Measurements from ENCODE around the gene PDHX.
"Not testable (repeated sequence)": the region's sequence is repeated elsewhere in the genome, so short reads cannot be mapped to it uniquely, and the experiment has no call there.

Gene PDHX

DNA sequence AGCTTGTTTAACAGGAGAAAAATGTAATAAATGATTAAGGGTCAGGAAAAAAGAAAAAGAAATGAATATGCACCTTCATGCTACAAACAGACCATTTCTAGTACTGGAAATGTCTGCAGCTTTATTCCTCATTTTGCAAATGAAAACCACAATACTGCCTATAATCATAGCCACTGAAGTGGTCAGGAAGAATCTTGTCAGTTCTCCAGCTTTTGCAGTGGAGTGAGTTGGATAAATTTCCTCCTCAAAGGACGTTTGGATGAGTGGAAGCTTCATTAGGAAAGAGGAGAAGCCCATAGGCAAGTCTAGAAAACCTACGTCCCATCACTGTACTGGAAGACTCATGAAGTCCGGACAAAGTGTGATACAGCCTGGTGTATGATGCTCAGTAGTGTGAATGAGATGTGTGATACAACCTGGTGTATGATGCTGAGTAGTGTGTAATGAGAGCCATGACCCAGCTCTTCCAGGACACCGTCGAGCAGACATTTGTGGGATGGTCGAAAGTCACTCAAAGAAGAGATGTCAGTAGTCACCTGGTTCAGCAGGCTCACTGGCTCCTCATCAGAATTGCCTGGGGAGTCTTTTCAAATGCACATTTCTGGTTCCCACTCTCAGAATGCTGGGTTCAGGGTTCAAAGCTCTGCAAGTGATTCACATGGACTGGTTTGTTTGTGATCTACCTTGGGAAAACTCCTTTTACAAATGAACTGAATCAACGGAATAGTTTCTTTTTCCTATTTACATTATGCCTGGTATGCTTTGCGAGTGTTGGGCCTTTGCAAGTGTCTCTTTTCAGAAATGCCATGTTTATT, 101.3 kb downstream of the PDHX start:
- no peak for DNase-seq (ENCODE audit: low read depth)

DNA sequence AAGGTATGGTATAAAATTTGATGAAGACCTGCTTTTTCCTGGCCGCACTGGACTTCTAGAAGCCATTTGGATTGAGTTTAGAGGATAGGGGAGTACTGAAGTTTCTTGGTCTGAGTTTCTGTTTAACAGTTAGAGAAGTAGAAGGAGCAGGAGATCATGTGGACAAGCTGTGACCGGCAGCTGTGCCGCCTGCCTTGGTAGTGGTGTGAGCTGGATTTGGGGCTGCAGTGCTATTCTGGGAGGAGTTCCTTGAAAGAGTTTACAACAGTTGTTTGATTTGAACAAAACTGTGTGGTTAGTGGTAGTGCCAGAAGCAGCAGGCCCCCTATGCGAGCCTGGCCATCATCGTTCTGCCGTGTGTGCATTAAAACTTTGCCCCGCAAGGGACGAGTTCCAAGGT, 105.2 kb downstream of the PDHX start:
- no peak for DNase-seq (ENCODE audit: low read depth)

DNA sequence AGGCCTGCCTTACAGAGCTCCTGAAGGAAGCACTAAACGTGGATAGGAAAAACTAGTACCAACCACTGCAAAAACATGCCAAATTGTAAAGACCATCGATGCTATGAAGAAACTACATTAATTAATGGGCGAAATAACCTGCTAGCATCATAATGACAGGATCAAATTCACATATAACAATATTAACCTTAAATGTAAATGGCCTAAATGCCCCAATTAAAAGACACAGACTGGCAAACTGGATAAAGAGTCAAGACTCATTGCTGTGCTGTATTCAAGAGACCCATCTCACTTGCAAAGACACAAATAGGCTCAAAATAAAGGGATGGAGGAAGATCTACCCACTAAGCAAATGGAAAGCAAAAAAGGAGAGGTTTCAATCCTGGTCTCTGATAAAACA, 107.5 kb downstream of the PDHX start:
- DNase-seq (ENCODE audit: low read depth): not testable (repeated sequence)

DNA sequence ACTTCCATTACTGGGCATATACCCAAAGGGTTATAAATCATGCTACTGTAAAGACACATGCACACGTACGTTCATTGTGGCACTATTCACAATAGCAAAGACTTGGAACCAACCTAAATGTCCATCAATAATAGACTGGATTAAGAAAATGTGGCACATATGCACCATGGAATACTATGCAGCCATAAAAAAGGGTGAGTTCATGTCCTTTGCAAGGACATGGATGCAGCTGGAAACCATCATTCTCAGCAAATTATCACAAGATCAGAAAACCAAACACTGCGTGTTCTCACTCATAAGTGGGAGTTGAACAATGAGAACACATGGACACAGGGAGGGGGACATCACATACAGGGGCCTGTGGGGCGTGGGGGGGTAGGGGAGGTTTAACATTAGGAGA, 111.6 kb downstream of the PDHX start:
- not testable (repeated sequence) for DNase-seq (ENCODE audit: low read depth)

DNA sequence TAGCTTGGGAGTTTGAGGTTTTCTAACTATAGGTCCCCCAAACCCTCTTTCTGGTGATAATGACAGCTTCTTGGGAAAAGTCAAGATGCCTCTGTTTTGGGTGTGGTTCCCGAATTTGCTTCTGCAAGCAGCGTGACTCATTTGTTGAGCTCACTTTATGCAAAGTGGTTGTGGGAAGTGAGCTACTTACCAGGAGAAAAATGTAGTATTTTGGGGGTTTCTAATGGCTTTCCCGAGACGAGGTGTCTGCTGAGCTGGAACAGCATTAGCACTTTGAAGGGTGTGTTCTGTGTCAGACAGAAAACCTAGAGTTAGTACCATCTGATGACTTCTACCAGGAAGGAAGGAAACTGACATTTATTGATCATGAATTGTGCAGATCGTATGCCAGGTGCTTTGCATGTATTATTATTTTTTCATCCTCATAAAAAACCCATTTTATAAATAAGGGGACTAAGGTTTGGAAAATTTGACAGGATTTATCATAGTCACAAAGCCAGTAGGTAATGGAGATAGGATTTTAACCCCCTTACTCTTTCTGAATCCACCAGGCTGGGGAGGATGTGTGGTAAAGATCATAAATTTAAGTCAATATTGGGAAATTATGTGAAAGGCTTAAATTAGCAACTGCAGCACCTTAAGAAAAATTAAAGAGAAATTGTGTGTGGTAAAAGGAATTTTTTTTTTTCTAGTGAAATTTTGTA, 113.7 kb downstream of the PDHX start:
- peak; percentile 37 for DNase-seq (ENCODE audit: low read depth)

DNA sequence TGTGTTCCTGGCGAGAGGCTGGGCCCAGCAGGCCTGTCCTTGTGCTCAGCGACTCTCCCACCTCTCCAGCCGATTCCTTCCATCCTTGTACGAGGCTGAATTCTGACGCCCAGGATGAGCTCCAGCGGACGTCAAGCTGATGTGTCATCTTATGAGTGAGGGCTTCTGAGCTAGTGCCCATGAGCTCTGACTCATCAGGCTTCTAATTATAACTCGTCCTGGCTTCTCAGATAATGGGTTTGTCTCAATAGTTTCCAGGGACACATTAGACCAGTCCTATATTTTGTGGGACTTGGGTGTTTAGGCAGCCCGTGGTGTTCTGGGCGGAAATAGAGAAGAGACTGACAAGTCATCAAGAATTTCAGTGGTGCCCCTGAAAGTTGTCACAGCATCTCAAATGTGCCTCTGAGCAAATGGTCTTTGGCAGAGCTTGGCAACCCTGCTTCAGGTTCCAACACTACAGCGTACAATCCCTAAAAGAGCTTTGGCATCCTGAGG, 114.3 kb downstream of the PDHX start:
- peak; percentile 90 for DNase-seq (ENCODE audit: low read depth)

DNA sequence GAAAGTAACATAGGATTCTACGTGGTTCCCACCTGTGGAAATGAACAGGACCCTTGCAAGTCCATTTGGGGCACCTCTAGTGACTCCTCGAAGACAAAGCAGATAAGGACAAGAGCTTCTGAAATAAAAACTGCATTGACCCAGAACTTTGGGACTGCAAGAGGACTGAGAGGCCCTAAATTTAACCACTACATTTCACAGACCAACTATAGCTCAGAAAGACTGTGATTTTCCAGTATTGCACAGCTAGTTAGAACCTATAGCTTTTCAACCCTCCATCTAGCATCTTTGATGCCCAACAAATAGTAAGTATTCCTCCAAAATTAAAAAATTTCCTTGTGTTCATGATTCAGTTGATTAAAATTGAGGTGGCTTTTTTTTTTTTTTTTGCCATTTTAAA, 114.9 kb downstream of the PDHX start:
- no peak for DNase-seq (ENCODE audit: low read depth)

DNA sequence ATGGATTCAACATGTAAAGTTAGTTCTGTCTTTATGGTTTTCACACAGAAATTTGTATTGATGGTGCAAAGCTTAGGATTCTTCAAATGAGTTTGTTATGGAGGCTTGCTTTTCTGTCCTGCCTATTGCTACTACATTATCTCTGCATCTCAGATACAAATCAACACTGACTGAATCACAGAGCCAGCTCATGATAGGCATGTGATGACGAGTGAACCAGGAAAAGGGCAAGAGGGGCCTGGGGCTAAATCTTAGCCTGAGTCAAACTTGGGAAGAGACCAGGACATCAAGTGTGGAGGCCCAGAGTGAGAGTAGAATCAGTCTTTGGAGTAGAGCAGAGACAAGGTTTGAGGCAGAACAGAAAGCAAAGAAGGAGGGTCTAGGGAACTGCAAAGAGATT, 115.4 kb downstream of the PDHX start:
- DNase-seq (ENCODE audit: low read depth): no peak

DNA sequence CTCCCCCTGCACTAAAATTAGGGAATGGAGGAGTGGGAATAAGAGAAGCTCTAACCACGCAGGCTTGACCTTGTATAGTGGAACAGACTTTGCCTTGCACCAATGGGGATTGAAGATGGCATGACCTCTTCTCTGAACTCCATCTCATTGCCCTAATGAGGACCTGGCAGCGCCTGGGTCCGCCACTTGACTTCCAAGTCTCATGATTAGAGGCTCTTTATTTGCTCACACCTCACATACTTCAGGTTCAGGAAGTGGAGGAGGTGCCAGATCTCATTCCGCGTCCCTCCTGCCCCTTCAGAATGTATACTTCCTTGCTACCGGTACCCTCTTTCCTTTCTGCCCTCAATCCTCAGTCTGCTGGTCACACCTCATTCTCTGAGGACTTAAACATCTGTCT, 116.6 kb downstream of the PDHX start:
- DNase-seq (ENCODE audit: low read depth): no peak

DNA sequence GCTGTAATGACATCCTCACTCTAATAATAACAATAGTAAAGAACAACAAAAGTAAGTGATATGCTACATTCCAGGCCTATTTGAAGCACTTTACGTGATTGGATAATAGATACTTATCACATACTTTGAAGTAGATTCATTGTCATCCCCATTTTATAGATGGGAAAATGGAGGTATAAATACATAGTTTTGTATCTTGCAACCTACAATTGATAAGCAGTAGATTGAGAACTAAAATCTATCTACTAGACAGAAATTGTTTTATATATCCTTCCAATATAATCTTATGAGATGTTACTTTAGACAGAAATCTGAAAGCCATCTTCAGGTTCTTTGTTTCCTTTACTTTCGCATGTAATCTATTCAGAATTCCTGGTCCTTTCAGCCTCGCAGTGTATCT, 118.0 kb downstream of the PDHX start:
- DNase-seq (ENCODE audit: low read depth): no peak

DNA sequence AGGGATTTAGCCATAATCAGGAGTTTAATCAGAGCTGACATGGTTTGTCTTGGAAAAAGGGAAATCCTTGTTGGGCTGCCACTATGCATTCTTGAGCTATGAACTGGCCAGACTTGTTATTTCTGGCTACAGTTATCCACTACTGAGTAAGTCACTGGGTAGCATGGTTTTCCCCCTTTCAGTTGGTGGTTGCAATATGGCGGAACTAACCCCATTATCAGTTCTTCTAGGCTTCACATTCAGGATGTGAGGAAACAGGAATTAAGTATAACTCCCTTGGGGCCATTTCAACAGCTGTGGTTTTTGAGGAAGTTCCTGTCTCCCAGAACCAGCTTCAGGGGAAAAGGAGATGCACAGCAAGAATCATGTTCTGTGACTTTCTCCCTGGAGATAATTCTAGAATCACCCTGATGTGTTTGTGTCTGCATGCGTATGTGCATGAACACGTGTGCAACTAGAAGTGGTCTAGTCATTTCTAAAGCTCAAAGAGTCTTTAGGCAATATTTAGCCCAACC, 119.5 kb downstream of the PDHX start:
- peak; percentile 96 for DNase-seq (ENCODE audit: low read depth)

DNA sequence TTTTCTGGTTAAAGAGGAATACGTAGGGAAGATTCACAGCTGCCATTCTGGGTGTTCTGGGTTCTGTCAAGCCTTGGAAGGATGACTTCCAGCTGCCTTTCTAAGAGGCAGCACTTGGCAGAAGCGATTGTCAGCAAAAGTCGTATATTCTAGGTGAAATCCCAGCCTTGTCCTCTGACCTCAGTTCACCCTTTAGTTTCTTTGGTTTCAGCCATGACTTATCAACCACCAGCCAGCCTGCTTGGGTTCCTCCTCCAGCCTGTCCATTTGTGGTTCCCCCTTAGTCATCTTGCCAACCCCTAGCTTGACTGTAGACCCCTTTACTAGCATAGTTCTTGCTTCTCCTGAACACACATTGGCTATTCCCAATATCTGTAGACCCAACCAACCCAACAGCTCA, 120.2 kb downstream of the PDHX start:
- DNase-seq (ENCODE audit: low read depth): peak; percentile 76

DNA sequence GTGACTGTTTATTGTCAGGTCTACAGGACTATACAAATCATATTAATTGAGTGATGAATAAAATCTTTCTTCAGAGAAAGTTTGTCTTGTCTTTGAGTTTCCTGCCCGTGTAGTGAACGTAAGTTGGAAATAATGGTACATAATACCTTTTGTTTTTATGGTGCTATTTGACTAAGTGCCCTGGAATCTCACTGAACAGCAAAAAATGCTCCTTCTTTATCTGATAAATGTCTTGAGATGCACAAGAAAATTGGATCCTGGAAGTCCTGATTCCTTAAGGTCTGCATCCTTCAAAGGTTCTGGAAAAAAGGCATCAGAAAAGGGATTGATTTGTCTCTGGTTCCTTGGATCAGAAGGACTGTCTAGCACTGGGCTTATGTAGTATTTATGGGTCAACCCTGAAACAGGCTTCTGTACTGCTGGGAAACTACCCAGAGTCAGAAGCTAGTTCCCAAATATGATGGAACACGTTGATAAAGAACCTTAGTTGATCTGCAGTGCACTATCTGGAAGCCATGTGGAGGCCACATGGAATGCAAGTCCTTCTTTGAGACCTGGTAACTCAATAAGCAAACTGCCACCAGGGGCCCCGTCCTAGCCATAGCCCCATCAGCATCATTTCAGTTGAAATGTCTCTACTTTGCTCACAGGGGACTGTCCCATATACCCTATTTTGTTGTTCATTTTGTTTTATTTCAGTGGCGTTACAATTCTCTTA, 122.0 kb downstream of the PDHX start:
- no peak for DNase-seq (ENCODE audit: low read depth)

DNA sequence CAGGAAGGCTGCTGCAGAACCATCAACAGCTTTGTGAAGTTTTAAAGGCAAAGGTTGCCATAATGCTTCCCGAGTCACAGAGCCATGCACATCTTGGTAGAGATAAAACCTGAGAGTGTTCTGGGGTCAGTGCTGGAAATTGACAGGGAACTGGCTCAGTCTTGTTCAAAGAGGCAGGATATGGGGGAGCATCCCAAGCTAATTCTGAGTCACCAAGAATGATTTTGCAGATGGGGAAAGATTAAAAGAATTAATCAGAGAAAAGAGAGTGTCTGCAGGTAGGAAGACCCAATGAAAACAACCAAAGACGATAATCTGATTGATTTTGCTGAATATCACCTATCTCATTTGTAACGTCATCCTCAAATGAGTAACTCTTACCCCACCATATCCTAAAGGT, 122.7 kb downstream of the PDHX start:
- no peak for DNase-seq (ENCODE audit: low read depth)

DNA sequence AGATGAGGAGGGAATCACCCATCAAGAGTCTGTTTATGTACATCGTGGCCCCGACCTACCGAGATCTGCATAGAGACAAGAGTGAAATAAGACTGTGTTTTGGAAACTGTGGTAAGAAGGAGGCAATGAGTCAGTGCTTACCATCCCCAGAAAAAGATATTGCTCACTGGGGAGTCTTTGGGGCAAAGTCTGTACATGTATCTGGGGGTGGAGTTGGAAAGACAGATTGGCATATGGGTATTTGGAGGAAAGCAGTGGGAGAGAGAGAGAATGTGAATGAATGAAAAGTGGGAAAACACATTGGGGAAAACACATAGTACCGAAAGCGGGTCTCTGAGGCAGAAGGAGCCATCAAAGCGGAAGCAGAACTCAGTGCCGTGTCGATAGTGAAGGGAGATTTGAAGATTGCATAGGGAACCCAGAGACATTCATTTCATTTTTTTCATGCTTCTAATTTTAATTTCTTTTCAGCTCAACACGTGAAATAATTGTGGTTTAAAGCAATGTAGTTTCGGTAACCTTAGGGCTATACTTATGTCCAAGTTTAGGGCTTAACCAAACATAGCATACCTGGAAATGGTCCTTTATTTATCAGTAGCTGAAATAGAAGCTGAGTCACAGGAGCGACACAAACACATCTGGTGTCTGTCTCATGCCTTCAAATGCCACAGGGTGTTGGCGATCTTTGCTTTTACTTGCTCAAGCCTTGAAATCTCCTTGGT, 124.0 kb downstream of the PDHX start:
- peak; percentile 85 for DNase-seq (ENCODE audit: low read depth)

DNA sequence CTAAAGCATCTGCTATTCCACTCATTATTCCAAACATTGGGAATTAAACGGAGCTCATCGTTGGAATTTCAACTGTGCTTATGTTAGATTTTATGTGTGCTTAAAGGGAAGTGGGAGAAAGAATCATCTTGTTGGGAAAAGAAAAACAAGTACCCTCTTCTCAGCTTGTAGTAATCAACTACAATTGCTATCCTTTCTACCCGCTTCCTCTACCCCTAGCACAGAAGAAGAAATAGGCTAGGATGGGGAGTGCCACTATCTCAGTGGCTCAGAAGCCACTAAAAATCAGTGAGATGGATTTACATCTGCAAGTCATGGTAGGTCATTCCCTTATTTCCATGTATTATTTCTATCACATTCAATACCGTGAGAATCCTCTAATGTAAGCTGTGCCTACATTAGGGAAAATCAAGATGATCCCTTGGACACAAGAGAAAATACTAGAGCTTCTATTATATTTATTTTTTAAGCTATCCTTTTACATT, 124.7 kb downstream of the PDHX start:
- no peak for DNase-seq (ENCODE audit: low read depth)

DNA sequence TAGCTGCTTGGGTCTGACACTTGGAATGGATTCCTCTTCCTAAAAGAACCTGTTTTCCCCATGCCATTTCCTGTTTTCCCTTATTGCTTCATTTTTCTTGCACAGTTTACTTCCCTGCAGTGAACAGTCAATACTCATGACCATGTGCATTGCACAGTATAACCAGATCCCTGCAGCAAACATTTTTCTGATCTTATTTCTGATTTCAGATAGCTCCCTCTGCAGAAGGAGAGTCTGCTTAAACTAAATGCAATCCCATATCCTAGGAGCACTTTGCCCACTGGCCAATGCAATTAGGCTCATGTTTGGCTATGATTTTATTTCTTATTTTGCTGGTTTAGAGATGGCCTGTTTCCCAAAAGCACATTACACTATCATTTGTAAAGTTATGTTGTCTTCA, 125.8 kb downstream of the PDHX start:
- DNase-seq (ENCODE audit: low read depth): no peak

DNA sequence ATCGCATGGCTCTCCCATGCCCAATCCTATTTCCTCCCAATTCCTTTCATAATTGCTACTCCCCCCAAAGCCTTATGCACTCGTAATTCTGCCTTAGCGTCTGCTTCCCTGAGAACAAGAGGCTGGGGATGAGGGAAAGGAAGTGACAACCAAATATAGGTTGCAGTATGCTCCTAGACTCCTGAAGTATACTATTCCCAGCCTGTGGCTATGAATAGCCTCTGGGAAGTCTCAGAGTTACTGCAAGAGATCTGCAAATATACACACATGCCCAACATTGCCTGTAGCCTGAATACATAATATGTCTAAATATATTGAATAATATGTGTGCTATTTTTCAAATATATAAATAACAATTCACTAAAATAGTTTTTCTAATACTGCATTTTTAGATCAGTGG, 126.5 kb downstream of the PDHX start:
- no peak for DNase-seq (ENCODE audit: low read depth)

DNA sequence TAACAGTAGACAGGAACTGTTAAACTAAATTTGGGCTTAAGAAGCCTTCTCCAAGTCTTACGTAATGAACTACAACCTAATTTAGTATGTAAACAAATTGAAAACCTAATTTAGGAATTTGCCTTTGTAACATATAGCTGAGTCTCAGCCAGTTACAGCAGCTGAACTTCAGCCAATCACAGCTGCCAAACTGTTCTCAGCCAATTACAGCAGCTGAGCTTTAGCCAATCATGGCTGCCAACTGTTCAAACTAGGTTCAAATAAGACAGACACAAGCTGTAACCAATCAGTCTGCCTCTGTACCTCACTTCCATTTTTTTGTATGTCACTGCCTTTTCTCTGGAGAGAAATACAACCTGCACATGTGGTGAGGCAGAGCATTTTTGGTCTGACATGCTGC, 127.5 kb downstream of the PDHX start:
- DNase-seq (ENCODE audit: low read depth): no peak

DNA sequence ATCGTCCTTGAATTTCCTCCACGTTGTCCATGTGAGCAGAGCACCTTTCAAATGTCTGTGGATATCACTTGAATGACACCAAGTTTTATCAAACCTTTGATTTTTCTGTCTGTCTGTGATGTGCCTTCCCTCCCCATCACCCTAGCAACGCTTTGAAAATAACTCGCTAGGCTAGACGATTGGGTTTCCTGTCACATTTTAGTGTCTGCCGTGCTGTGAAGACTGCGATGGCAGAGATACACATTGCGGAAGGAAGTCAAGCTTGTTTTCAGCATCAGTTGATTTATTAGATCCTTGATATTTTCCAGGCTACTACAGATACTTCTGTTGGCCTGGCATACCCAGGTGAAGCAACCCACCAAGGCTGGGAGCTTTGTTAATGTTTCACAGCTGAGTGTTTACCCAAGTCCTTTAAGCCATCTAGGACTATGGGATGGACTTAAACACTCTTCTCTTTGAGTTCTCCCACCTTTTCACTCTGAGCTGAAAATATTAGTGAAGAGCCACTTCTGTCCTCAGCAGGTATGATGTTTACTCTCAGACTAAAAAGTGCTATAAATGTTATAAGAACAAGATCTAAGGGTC, 128.9 kb downstream of the PDHX start:
- no peak for DNase-seq (ENCODE audit: low read depth)
